Dermis lymphatic vessel endothelial cell (primary cell): ENCODE data around the gene ZNF830. TPM values are rescaled to one million over a fixed set of nuclear protein-coding genes. Genes with fewer than 3 reads are reported as not detected.

ENCODE experiments used
- total RNA-seq: library from RNA; depleted of rRNA; stranded (reverse); fragments of >200 nt; gene quantifications from 2 replicates; pipeline ENCODE4 v1.2.1, GENCODE V29; 2014

ZNF830 gene
- 10.2 and 15.5 TPM in 2 replicates for total RNA-seq

GRCh38 chr17:34961093-34961911, at the start of gene ZNF830, which contains the start of gene CCT6B:
ZNF830 (plus strand) TSS chr17:34961540; CDS start chr17:34961567, 27 bp downstream.
CCT6B (minus strand) TSS chr17:34961460; CDS start chr17:34961393, 67 bp downstream.

GRCh38 chr17:34980353-34980680, 19.0 kb downstream of the ZNF830 start, which contains the start of gene LIG3:
LIG3 (plus strand) TSS chr17:34980512; CDS start chr17:34983006, 2,494 bp downstream.

Other genes with a start within 250 kb of the ZNF830 start
- 0.76 and 0.77 TPM in 2 replicates for gene CCT6B, start 80 bp upstream of the ZNF830 start, total RNA-seq
- gene LIG3, start 19.0 kb downstream of the ZNF830 start, total RNA-seq: 17.8 and 21.1 TPM in 2 replicates
- gene RFFL, start 102.2 kb downstream of the ZNF830 start, total RNA-seq: 6.6 and 7.2 TPM in 2 replicates
- gene RAD51D, start 158.3 kb downstream of the ZNF830 start, total RNA-seq: 9.0 and 9.6 TPM in 2 replicates
- not detected in 2 replicates for gene FNDC8, start 160.1 kb downstream of the ZNF830 start, total RNA-seq
- 8.2 and 15.6 TPM in 2 replicates for gene NLE1, start 180.8 kb downstream of the ZNF830 start, total RNA-seq
- not detected in 2 replicates for gene UNC45B, start 186.3 kb downstream of the ZNF830 start, total RNA-seq
- not detected in 2 replicates for gene SLC35G3, start 232.9 kb downstream of the ZNF830 start, total RNA-seq